ENCODE data around the gene GSTO2.
A peak's percentile ranks its signal among the peaks of the same experiment; 100 is the strongest.

GSTO2 gene

DNA sequence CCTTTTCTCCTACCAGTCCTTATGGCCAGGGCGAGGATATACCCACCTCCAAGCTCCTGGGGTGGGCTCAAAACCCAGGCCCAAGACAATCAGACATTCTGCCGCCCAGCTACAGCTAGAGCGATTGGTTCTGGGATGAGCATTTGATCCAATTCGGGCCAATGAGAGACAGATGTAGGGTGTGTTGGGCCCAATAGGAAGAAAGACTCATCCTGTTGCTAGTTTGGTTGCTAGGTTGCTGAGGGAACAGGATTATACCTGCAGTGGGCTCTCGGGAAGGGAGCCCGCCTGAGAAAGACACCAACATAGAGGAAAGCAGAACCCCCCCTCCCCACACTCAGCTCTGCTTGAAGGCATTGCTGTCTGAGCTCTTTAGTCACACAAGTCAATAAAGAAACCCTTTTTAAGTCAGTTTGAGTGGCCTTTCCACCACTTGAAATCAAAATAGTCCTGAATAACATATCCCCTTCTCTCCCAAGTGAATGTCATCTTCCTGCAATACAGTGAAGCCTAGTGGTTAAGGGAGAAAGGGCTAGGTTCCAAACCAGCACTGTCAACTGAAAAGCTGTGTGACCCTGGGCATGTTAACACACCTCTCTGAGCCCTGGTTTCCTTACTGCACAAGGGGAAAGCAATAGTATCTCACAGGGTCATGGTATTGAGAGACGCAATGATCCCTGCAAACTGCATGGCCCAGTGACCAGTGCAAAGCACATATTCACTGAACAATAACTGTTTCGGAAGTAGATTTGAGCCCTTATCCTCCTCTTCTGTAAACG is 47.5 kb downstream of the GSTO2 start:
- DNase-seq (ENCODE audit: low read depth), result no peak
- TF ChIP-seq, protein P1, sequence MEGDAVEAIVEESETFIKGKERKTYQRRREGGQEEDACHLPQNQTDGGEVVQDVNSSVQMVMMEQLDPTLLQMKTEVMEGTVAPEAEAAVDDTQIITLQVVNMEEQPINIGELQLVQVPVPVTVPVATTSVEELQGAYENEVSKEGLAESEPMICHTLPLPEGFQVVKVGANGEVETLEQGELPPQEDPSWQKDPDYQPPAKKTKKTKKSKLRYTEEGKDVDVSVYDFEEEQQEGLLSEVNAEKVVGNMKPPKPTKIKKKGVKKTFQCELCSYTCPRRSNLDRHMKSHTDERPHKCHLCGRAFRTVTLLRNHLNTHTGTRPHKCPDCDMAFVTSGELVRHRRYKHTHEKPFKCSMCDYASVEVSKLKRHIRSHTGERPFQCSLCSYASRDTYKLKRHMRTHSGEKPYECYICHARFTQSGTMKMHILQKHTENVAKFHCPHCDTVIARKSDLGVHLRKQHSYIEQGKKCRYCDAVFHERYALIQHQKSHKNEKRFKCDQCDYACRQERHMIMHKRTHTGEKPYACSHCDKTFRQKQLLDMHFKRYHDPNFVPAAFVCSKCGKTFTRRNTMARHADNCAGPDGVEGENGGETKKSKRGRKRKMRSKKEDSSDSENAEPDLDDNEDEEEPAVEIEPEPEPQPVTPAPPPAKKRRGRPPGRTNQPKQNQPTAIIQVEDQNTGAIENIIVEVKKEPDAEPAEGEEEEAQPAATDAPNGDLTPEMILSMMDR (conservative IDR thresholded peaks at IDR 0.05; ENCODE audit: low read depth, low read length), result no peak
- no peak overlapping the region for H3K4me3 ChIP-seq (ENCODE audit: low read depth, low read length)

DNA sequence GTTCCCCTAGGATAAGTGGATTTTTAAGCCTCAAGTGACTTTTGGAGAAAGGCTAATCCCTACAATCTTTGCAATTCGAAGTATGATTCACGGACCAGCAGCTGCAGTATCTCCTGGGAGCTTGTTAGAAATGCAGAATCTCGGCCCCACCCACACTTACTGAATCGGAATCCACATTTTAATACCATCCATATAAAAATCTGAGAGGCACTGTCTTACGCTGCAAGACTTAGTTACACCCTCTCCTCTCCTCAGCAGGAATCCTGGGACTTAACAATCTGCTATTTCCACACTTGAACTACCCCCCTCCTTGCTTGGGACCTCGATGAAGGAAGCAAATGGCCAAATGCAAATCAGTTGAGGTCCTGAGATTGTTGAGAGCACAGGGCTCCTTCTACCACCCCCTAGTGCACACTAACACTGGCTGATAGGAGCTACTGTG is 48.3 kb downstream of the GSTO2 start:
- TF ChIP-seq, protein P1 (conservative IDR thresholded peaks at IDR 0.05; ENCODE audit: low read depth, low read length), result peak; percentile 14
- no peak overlapping the region for H3K4me3 ChIP-seq (ENCODE audit: low read depth, low read length)
- peak; percentile 77 for DNase-seq (ENCODE audit: low read depth)

DNA sequence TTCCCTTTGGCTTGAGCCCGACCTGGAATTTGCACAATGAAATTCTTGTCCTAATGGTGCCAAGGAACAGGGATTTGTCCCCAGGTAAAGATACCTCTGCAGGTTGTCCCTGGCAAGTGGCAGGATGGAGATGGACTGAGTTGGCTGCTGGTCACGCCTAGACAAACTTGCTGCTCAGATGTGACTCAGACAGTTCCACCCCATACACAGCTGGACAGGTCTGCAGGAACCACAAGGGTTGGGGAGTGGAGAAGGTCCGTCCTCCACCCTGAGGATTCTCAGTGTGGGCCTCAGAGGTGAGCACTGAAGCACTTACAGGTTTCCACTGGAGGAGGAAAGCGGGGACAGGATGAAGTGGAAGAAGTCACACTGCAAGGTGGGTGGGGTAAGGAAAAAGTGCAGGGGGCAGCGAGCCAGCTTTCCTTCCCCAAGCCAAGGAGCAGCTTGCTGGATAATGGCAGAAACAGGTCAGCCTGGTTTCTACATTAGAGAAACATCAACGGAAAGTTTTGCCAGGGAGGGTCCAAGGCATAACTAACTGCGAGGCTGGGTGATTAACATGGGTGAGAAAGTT is 48.8 kb downstream of the GSTO2 start:
- TF ChIP-seq, protein P1 (conservative IDR thresholded peaks at IDR 0.05; ENCODE audit: low read depth, low read length), result no peak

DNA sequence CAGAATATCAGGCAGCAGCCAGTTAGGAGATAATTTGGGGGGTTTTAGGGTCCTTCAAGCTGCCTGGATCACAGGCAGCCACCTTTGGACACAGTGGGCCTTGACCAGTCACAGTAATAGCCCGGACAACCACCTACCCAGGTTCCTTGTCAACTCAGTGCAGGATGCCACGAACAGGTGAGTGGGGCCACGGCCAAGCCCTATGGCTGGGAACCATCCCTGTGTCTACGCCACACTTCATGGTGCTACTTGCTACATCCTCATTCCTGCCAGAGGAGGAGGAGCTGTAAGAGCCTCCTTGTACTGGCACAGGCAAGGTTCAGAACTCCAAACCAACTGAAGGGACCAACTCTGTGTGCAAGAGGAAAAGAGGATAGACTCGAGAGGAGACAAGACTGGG is 49.3 kb downstream of the GSTO2 start:
- TF ChIP-seq, protein P1 (conservative IDR thresholded peaks at IDR 0.05; ENCODE audit: low read depth, low read length), result no peak
- no peak for DNase-seq (ENCODE audit: low read depth)
- H3K4me3 ChIP-seq (ENCODE audit: low read depth, low read length), result no peak overlapping the region

More for the DNA sequence above, 48.8 kb downstream of the GSTO2 start:
- no peak overlapping the region for H3K4me3 ChIP-seq (ENCODE audit: low read depth, low read length)
- no peak for DNase-seq (ENCODE audit: low read depth)

DNA sequence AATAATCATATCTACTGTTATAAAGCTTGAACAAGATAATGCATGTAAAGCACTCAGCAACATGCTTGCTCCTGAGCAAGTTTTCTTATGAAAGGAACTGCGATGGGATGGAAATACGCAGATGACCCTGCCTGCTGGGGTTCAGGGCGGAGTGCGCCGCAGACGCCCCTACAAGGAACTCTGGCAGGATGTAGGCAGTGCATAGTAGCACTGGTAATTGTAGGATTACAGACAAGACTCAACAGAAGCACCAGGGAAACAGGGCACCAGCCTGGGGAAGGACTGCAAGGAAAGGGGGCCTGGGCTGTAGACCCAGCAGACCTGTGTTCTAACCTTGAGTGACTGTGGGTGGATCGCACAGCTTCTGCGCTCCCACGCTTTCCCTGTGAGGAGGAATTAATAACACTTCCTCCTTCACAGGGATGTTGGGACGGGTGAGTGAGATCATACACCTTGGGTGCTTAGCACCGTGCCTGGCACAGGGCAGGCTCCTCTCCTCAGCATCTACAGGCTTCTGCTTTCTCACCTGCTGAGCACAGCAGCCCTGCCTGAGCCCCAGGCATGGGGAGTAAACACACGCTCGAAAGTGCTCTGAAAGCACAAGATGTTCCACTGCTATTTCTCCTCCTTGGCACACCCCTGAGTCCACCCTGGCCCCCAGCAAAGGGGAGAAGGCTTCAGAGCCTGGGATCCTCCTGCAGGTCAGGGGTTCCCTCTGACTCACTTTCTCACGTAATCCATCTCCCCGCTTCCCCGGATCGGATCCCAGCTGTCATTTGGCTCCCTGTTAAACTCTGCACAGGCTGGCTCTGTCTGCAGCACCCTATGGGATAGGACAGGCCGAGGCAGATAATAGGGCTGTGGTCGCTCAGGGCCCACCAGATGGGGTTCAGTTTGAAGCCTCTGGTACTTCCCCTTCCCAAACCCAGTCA is 50.1 kb downstream of the GSTO2 start:
- TF ChIP-seq, protein P1 (conservative IDR thresholded peaks at IDR 0.05; ENCODE audit: low read depth, low read length), result no peak
- DNase-seq (ENCODE audit: low read depth), result peak; percentile 95
- H3K4me3 ChIP-seq (ENCODE audit: low read depth, low read length), result no peak overlapping the region

GRCh38 chr10:104321226-104321625 is 52.2 kb downstream of the GSTO2 start:
- no peak overlapping the region for H3K4me3 ChIP-seq (ENCODE audit: low read depth, low read length)
- TF ChIP-seq, protein P1 (conservative IDR thresholded peaks at IDR 0.05; ENCODE audit: low read depth, low read length), result no peak
- peak; percentile 25 for DNase-seq (ENCODE audit: low read depth)

Data from choroid plexus epithelial cell (primary cell).